B cell (primary cell): ENCODE results near the gene AHDC1. TPM values are rescaled to one million over a fixed set of nuclear protein-coding genes. Genes with fewer than 3 reads are reported as not detected.

ENCODE experiments used
- ATAC-seq: fragments of 200-7000 bp; cut with Tn5 transposase; one replicate; pipeline ENCODE4 v1.10.0; 2021; ENCODE audit warnings: low read depth, mild to moderate bottlenecking, moderate number of reproducible peaks, moderate library complexity
- CTCF ChIA-PET: fragments of 350-600 bp; sonication (Branson Sonifier 250); formaldehyde crosslinking; loops from one replicate; lab custom pipeline; 2021; ENCODE audit warnings: antibody characterized with exemption, inconsistent platforms; lab: Charles Lee
- POLR2A ChIA-PET: fragments of 350-600 bp; sonication (Branson Sonifier 250); formaldehyde crosslinking; loops from one replicate; lab custom pipeline; 2021; ENCODE audit warnings: antibody characterized with exemption; lab: Charles Lee
- DNase-seq: peaks from one replicate; pipeline ENCODE4 v3.0.0; 2013
- H2AFZ ChIP-seq: 2 replicates; pipeline ENCODE4 v1.6.1; 2012; ENCODE audit warnings: mild to moderate bottlenecking, low read depth, low read length; ENCODE audit not compliant: insufficient read depth, poor library complexity, severe bottlenecking
- H3K27ac ChIP-seq, 2 donors: 1 replicate in 1 of 2; 2 replicates in 1 of 2; pipeline ENCODE4 v1.5.1; 2012 to 2013; ENCODE audit warnings: low read length in 2 of 2, mild to moderate bottlenecking in 2 of 2, moderate library complexity in 1 of 2
- H3K27me3 ChIP-seq, 4 experiments: fragments of 200-600 bp in 1 of 4; sonication (generic) in 1 of 4; replicated peaks in 1 of 4; 1 replicate in 2 of 4; 2 replicates in 2 of 4; pipeline versions ENCODE4 v1.6.1 to v1.7.0; 2013 to 2016; ENCODE audit warnings: low read length in 3 of 4, mild to moderate bottlenecking in 2 of 4, mixed read lengths in 1 of 4, moderate library complexity in 1 of 4; ENCODE audit not compliant: insufficient read depth in 4 of 4, control insufficient read depth in 3 of 4; ENCODE audit errors: control extremely low read depth in 1 of 4
- H3K36me3 ChIP-seq, 2 experiments: replicated peaks in 1 of 2; 1 replicate in 1 of 2; 2 replicates in 1 of 2; pipeline versions ENCODE4 v1.6.1 to v1.7.1; 2013; ENCODE audit warnings: low read length in 1 of 2; ENCODE audit not compliant: insufficient read depth in 2 of 2, control insufficient read depth in 1 of 2; ENCODE audit errors: control extremely low read depth in 1 of 2, extremely low read depth in 1 of 2
- H3K4me1 ChIP-seq, 2 donors: fragments of 200-600 bp in 1 of 2; sonication (generic) in 1 of 2; 1 replicate in 1 of 2; 2 replicates in 1 of 2; pipeline versions ENCODE4 v1.5.1 to v1.6.1; 2013 to 2017; ENCODE audit warnings: low read length in 2 of 2; ENCODE audit not compliant: control insufficient read depth in 2 of 2, insufficient read depth in 2 of 2
- H3K4me2 ChIP-seq: replicated peaks from 2 replicates; pipeline ENCODE3; 2012; ENCODE audit warnings: mild to moderate bottlenecking, low read depth, low read length; ENCODE audit not compliant: poor library complexity, severe bottlenecking
- H3K4me3 ChIP-seq, 5 experiments: fragments of 200-600 bp in 1 of 5; sonication (generic) in 1 of 5; 1 replicate in 3 of 5; 2 replicates in 2 of 5; pipeline versions ENCODE4 v1.5.1 to v1.7.0; 2011 to 2016; ENCODE audit warnings: low read length in 4 of 5, mild to moderate bottlenecking in 4 of 5, low read depth in 2 of 5, control low read depth in 1 of 5, moderate library complexity in 1 of 5; ENCODE audit not compliant: insufficient read depth in 1 of 5; ENCODE audit errors: control extremely low read depth in 1 of 5, extremely low read depth in 1 of 5
- H3K79me2 ChIP-seq: fragments of 200-600 bp; sonication (generic); one replicate; pipeline ENCODE4 v1.6.0; 2016; ENCODE audit warnings: low read length; ENCODE audit not compliant: control insufficient read depth, insufficient read depth
- H3K9ac ChIP-seq: fragments of 200-600 bp; sonication (generic); 2 replicates; pipeline ENCODE4 v1.6.1; 2017; ENCODE audit warnings: mild to moderate bottlenecking, low read length, moderate library complexity
- H3K9me3 ChIP-seq, 3 donors: one replicate each; pipeline versions ENCODE4 v1.6.1 to v1.7.1; 2013; ENCODE audit warnings: low read length in 2 of 3; ENCODE audit not compliant: control insufficient read depth in 2 of 3, insufficient read depth in 1 of 3; ENCODE audit errors: control extremely low read depth in 1 of 3
- H4K20me1 ChIP-seq: 2 replicates; pipeline ENCODE4 v1.6.0; 2012; ENCODE audit warnings: mild to moderate bottlenecking, low read length; ENCODE audit not compliant: insufficient read depth, control insufficient read depth, poor library complexity, severe bottlenecking
- H3K27ac Mint-ChIP-seq: one replicate; pipeline ENCODE4 v1.8.0; 2021; ENCODE audit warnings: mixed read lengths
- H3K27me3 Mint-ChIP-seq: one replicate; pipeline ENCODE4 v1.8.0; 2021; ENCODE audit warnings: mixed read lengths
- H3K4me1 Mint-ChIP-seq: one replicate; pipeline ENCODE4 v1.8.0; 2021; ENCODE audit warnings: mixed read lengths
- H3K4me3 Mint-ChIP-seq: one replicate; pipeline ENCODE4 v1.8.0; 2021; ENCODE audit warnings: mixed read lengths
- H3K9me3 Mint-ChIP-seq: one replicate; pipeline ENCODE4 v1.8.0; 2022; ENCODE audit warnings: mixed read lengths; ENCODE audit not compliant: insufficient read depth
- EZH2 ChIP-seq: IDR thresholded peaks from 2 replicates; pipeline ENCODE4 v1.6.1; 2012; ENCODE audit warnings: borderline replicate concordance, low read depth, mild to moderate bottlenecking, moderate library complexity, low read length; ENCODE audit not compliant: insufficient read depth, poor library complexity, severe bottlenecking
- WGBS: methylation state at CpG from one replicate; pipeline ENCODE4 v1.1.5; 2013; ENCODE audit warnings: missing lambda C conversion rate; ENCODE audit not compliant: insufficient coverage; 5-methylcytosine and 5-hydroxymethylcytosine counted together
- intact Hi-C: fragments of 100-400 bp; cut with micrococcal nuclease; formaldehyde crosslinking; loops from one replicate; pipeline ENCODE4 v1.10.0; 2022
- polyA plus RNA-seq: library from polyadenylated mRNA; depleted of rRNA; stranded (reverse); fragments of >200 nt; gene quantifications from 2 replicates; pipeline ENCODE4 v1.2.3, GENCODE V29; 2012
- total RNA-seq, 2 donors: library from RNA; stranded (reverse); fragments of 120-200 nt in 1 of 2; gene quantifications; 1 replicate in 1 of 2; 2 replicates in 1 of 2; pipeline versions ENCODE4 v1.2.3 to v1.2.4, GENCODE V29; 2013 to 2022
- TF ChIP-seq, protein P1 (sequence below): fragments of 200-600 bp; IDR thresholded peaks from one replicate; pipeline ENCODE4 v1.8.0; 2022; ENCODE audit warnings: antibody characterized with exemption, mild to moderate bottlenecking

AHDC1 gene
- total and polyA plus RNA-seq, 2 donors (not counting 1 experiment from before 2014, with no cell fraction given): 6.2 to 32.0 TPM

DNA sequence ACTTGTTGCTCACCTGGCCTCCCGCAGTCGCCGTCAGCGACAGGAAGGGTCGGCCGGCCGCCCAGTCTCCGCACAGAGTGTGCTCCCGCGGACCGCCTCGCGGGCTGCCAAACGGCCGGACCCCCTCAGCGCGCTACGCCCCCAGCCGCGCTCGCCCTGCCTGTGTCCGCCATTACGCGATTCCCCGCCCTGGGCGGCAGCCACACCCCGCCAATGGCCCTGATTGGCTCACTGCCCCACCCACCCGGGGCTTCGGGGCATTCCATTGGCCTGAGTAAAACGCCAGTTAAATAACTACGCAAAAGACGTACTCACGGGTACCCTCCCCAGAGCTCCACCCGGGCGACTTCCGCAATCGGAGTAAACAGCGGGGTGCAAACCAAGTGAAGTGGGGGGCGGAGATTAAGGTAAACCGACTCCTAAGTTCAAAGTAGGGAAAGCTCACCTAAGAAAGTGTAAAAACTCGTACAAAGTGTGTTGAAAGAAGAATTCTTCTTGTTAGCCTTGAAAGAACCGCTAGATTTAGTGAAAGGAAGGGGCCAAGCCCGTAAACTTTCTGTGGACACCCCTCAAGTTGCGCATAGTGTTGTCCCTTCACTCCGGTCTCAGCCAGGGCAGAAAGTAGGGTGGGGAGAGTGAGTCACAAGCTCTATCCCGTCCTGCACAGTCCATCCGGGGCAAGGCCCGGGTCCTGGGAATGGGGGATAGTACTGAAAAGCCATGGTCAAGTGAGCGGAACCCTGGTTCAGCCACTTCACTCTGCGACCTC is 113.8 kb downstream of the AHDC1 start, which contains the start of gene WASF2:
Gene WASF2, minus strand, starts transcription at position 195 of the 769 bp plus-strand sequence. CDS start 61,277 bp downstream, outside the sequence.
- intact Hi-C loops: loop anchor here (1.0 to 2.0 kb wide), 6 partner anchors 35 to 256 kb away; partner anchors contain the start of gene WDTC1
- peak within 1 kb of the TSS; percentile 99 for H3K4me3 Mint-ChIP-seq
- Histone ChIP-seq H4K20me1 (peaks cover 9% of the 10 kb centered on the region), H3K36me3 (peaks cover 0 to 3% of the 10 kb centered on the region in 2 experiments), H3K79me2 (peaks cover 45% of the 10 kb centered on the region), H3K9ac (peak within 1 kb of the TSS; percentile 91), H3K9me3 (no peaks in the 10 kb centered on the region), H3K27me3 (no peaks in the 10 kb centered on the region), H3K4me3 (peak within 1 kb of the TSS; percentile 78 to 100 (median 99)), H3K4me1 (peaks cover 44 to 58% of the 10 kb centered on the region in 2 donors), H3K4me2 (peak within 1 kb of the TSS; percentile 75), H2AFZ (peak within 1 kb of the TSS; percentile 79), H3K27ac (peak within 1 kb of the TSS; percentile 89 to 95)
- TF ChIP-seq, protein P1, sequence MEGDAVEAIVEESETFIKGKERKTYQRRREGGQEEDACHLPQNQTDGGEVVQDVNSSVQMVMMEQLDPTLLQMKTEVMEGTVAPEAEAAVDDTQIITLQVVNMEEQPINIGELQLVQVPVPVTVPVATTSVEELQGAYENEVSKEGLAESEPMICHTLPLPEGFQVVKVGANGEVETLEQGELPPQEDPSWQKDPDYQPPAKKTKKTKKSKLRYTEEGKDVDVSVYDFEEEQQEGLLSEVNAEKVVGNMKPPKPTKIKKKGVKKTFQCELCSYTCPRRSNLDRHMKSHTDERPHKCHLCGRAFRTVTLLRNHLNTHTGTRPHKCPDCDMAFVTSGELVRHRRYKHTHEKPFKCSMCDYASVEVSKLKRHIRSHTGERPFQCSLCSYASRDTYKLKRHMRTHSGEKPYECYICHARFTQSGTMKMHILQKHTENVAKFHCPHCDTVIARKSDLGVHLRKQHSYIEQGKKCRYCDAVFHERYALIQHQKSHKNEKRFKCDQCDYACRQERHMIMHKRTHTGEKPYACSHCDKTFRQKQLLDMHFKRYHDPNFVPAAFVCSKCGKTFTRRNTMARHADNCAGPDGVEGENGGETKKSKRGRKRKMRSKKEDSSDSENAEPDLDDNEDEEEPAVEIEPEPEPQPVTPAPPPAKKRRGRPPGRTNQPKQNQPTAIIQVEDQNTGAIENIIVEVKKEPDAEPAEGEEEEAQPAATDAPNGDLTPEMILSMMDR: no peak
- no peak for TF ChIP-seq EZH2
- ChIA-PET POLR2A (interaction anchor here (0.5 to 3.8 kb wide), 15 partner anchors 9 to 283 kb away, joined by 3 to 38 read pairs (median 4); partner anchors contain the start of genes AHDC1 and SYTL1), CTCF (interaction anchor here (0.6 to 2.7 kb wide), 15 partner anchors 14 to 179 kb away, joined by 3 to 13 read pairs (median 5); no protein-coding TSS in a partner anchor)
- DNase-seq (peak; percentile 98), ATAC-seq (peak; percentile 90)
- peak within 1 kb of the TSS; percentile 99 for H3K27ac Mint-ChIP-seq
- H3K27me3 Mint-ChIP-seq: no peaks in the 10 kb centered on the region
- H3K9me3 Mint-ChIP-seq: no peaks in the 10 kb centered on the region
- WGBS: under 1% methylated on average over 50 of the region's 50 CpGs
- peaks cover 57% of the 10 kb centered on the region for H3K4me1 Mint-ChIP-seq
